HG03439 (cell line): Measurements from ENCODE around the gene NOP9.
"Not testable (repeated sequence)": the region's sequence is repeated elsewhere in the genome, so short reads cannot be mapped to it uniquely, and the experiment has no call there.

ENCODE experiments used
- ATAC-seq: cut with Tn5 transposase; IDR thresholded peaks from one replicate; pipeline ENCODE4 v1.9.1; 2021; ENCODE audit warnings: mild to moderate bottlenecking, moderate library complexity; ENCODE audit not compliant: unreplicated experiment

The NOP9 gene

GRCh38 chr14:24342889-24343288, 43.2 kb downstream of the NOP9 start:
- no peak for ATAC-seq

- ATAC-seq = no peak
Observed at GRCh38 chr14:24343795-24344660, 44.4 kb downstream of the NOP9 start.

- no peak for ATAC-seq
Observed at GRCh38 chr14:24347134-24347533, 47.5 kb downstream of the NOP9 start.

GRCh38 chr14:24348186-24348585, 48.5 kb downstream of the NOP9 start:
- ATAC-seq = no peak

GRCh38 chr14:24349742-24350141, 50.1 kb downstream of the NOP9 start:
- ATAC-seq = no peak

GRCh38 chr14:24351517-24351916, 51.9 kb downstream of the NOP9 start:
- no peak for ATAC-seq

GRCh38 chr14:24353559-24354481, 54.2 kb downstream of the NOP9 start:
- no peak for ATAC-seq

GRCh38 chr14:24354482-24354825, 54.8 kb downstream of the NOP9 start:
- not testable (repeated sequence) for ATAC-seq

GRCh38 chr14:24355009-24355408, 55.4 kb downstream of the NOP9 start:
- ATAC-seq = no peak

- no peak for ATAC-seq
Observed at GRCh38 chr14:24356208-24356607, 56.6 kb downstream of the NOP9 start.
